Dermis blood vessel endothelial cell (primary cell): ENCODE measurements around the gene NOP56. TPM values are rescaled to one million over a fixed set of nuclear protein-coding genes. Genes with fewer than 3 reads are reported as not detected.
"Not testable (repeated sequence)": the region's sequence is repeated elsewhere in the genome, so short reads cannot be mapped to it uniquely, and the experiment has no call there.

Experiments used
- DNase-seq: peaks from one replicate; pipeline ENCODE4 v3.0.0; 2010
- total RNA-seq: library from RNA; depleted of rRNA; stranded (reverse); fragments of >200 nt; gene quantifications from 2 replicates; pipeline ENCODE4 v1.2.3, GENCODE V29; 2014

The NOP56 gene
- total RNA-seq, 1 donor from 2014 or later, result 182 TPM

- no peak for DNase-seq
Observed at GRCh38 chr20:2643708-2644107, 8.7 kb upstream of the NOP56 start.

- peak; percentile 30 for DNase-seq
Observed at GRCh38 chr20:2652724-2653555, 508 bp downstream of the NOP56 start.

- DNase-seq, result no peak
Observed at GRCh38 chr20:2653556-2654383, 1.3 kb downstream of the NOP56 start.

GRCh38 chr20:2654384-2654822 lies 2.0 kb downstream of the NOP56 start:
- no peak for DNase-seq

- DNase-seq, result no peak
Observed at GRCh38 chr20:2654831-2655230, 2.4 kb downstream of the NOP56 start.

- no peak for DNase-seq
Observed at GRCh38 chr20:2655331-2656116, 3.1 kb downstream of the NOP56 start.

- no peak for DNase-seq
Observed at GRCh38 chr20:2656471-2657117, 4.2 kb downstream of the NOP56 start.

- DNase-seq, result no peak
Observed at GRCh38 chr20:2657241-2657640, 4.8 kb downstream of the NOP56 start.

- DNase-seq, result no peak
Observed at GRCh38 chr20:2657674-2658073, 5.2 kb downstream of the NOP56 start.

GRCh38 chr20:2658414-2659354 lies 6.3 kb downstream of the NOP56 start:
- DNase-seq, result no peak

- no peak for DNase-seq
Observed at GRCh38 chr20:2659547-2659946, 7.1 kb downstream of the NOP56 start.

GRCh38 chr20:2663364-2663886 lies 11.0 kb downstream of the NOP56 start:
- no peak for DNase-seq

GRCh38 chr20:2663887-2664719 lies 11.7 kb downstream of the NOP56 start, which contains the start of gene IDH3B:
Gene IDH3B (minus strand): TSS chr20:2664216. CDS start chr20:2664188, 28 bp downstream.
- peak; percentile 94 for DNase-seq

GRCh38 chr20:2671977-2672376 lies 19.5 kb downstream of the NOP56 start:
- no peak for DNase-seq

GRCh38 chr20:2672446-2672845 lies 20.0 kb downstream of the NOP56 start:
- DNase-seq, result no peak

GRCh38 chr20:2673453-2673852 lies 21.0 kb downstream of the NOP56 start:
- no peak for DNase-seq

- DNase-seq, result no peak
Observed at GRCh38 chr20:2680046-2680445, 27.6 kb downstream of the NOP56 start.

- DNase-seq, result not testable (repeated sequence)
Observed at GRCh38 chr20:2682040-2682439, 29.6 kb downstream of the NOP56 start.

- DNase-seq, result not testable (repeated sequence)
Observed at GRCh38 chr20:2684817-2685216, 32.4 kb downstream of the NOP56 start.

GRCh38 chr20:2687514-2687913 lies 35.1 kb downstream of the NOP56 start:
- no peak for DNase-seq
